Adrenal gland (tissue), 12 donors: ENCODE measurements around the gene SWT1. TPM values are rescaled to one million over a fixed set of nuclear protein-coding genes. Genes with fewer than 3 reads are reported as not detected.
A peak's percentile ranks its signal among the peaks of the same experiment; 100 is the strongest.
"Not testable (repeated sequence)": the region's sequence is repeated elsewhere in the genome, so short reads cannot be mapped to it uniquely, and the experiment has no call there.

ENCODE experiments used
- DNase-seq, 7 donors: peaks; one replicate each; pipeline ENCODE4 v3.0.0-alpha.2; 2019 to 2020
- H3K27ac ChIP-seq, 5 donors: fragments of 200-600 bp; sonication (generic) in 4 of 5; 1 replicate in 3 of 5; 2 replicates in 2 of 5; pipeline versions ENCODE4 v1.5.1 to v1.8.0; 2016 to 2020; ENCODE audit warnings: mild to moderate bottlenecking in 1 of 5
- H3K27me3 ChIP-seq: fragments of 200-600 bp; 2 replicates; pipeline ENCODE4 v1.8.0; 2021
- H3K36me3 ChIP-seq, 2 donors: fragments of 200-600 bp; replicated peaks in 1 of 2; 1 replicate in 1 of 2; 2 replicates in 1 of 2; pipeline versions ENCODE4 v1.5.1 to v1.8.0; 2018 to 2022
- H3K4me1 ChIP-seq, 2 donors: fragments of 200-600 bp; replicated peaks in 1 of 2; 1 replicate in 1 of 2; 2 replicates in 1 of 2; pipeline versions ENCODE4 v1.5.1 to v1.8.0; 2018 to 2021
- H3K4me3 ChIP-seq, 4 donors: fragments of 200-600 bp; sonication (generic) in 3 of 4; one replicate each; pipeline ENCODE4 v1.5.1; 2016 to 2018
- H3K9me3 ChIP-seq, 3 donors: fragments of 200-600 bp; sonication (generic) in 1 of 3; replicated peaks in 1 of 3; 1 replicate in 2 of 3; 2 replicates in 1 of 3; pipeline versions ENCODE4 v1.5.1 to v1.8.0; 2016 to 2021
- POLR2A ChIP-seq, 2 donors: fragments of 450-650 bp; IDR thresholded peaks; one replicate each; pipeline ENCODE4 v1.6.1; 2017; ENCODE audit warnings: antibody characterized with exemption in 2 of 2, mild to moderate bottlenecking in 2 of 2, moderate library complexity in 1 of 2
- WGBS, 4 donors: extraction: QIAGEN DNeasy Blood & Tissue Kit in 2 of 4; methylation state at CpG; one replicate each; pipeline versions ENCODE4 v1.1.5 to v1.1.7; 2013 to 2017; 5-methylcytosine and 5-hydroxymethylcytosine counted together
- intact Hi-C, 2 donors: fragments of 100-400 bp; cut with DNase I; formaldehyde crosslinking; loops; one replicate each; pipeline versions ENCODE4 v1.14.1 to v1.15.0; 2022 to 2023
- polyA plus RNA-seq, 3 donors: library from polyadenylated mRNA; stranded (reverse); fragments of 200-250 nt in 2 of 3; fragments of 350-450 nt in 1 of 3; fragmentation: Illumina TruSeq in 1 of 3; extraction: RNeasy Lipid Tissue Mini Kit (QIAGEN cat#74804) in 1 of 3; gene quantifications; one replicate each; pipeline ENCODE4 v1.2.3, GENCODE V29; 2013 to 2014
- total RNA-seq, 9 donors: library from RNA; depleted of rRNA in 4 of 9; stranded (reverse); fragments of >200 nt in 4 of 9; fragments of 120-200 nt in 1 of 9; fragmentation: NEBNext Ultra II Directional in 1 of 9; extraction: Animal tissue kit (Norgen Biotek cat#: 25700) in 1 of 9; gene quantifications; one replicate each; pipeline versions ENCODE4 v1.1.0 to v1.2.4, GENCODE V29; 2013 to 2023
- TF ChIP-seq, protein P1 (sequence below), 6 experiments: fragments of 450-650 bp in 4 of 6; fragments of 200-600 bp in 2 of 6; sonication (generic) in 1 of 6; IDR thresholded peaks; 1 replicate in 5 of 6; 2 replicates in 1 of 6; pipeline versions ENCODE4 v1.5.1 to v1.8.0; 2016 to 2021; ENCODE audit warnings: antibody characterized with exemption in 6 of 6, mild to moderate bottlenecking in 2 of 6, moderate library complexity in 1 of 6
- donor health status: healthy with polysubstance abuse.
- donor health status: Bipolar disorder and iron deficiency.
- donor health status: DM: yes; HTN: yes; CAD: no.
- donor health status: DM: no; HTN: no; CAD: no.
- donor health status: DM: no; HTN: no; CAD: no.
- donor health status: DM: yes; HTN: yes; CAD: no.

Gene SWT1
- total and polyA plus RNA-seq, 12 donors, result 1.9 to 11.0 (median 5.6) TPM

DNA sequence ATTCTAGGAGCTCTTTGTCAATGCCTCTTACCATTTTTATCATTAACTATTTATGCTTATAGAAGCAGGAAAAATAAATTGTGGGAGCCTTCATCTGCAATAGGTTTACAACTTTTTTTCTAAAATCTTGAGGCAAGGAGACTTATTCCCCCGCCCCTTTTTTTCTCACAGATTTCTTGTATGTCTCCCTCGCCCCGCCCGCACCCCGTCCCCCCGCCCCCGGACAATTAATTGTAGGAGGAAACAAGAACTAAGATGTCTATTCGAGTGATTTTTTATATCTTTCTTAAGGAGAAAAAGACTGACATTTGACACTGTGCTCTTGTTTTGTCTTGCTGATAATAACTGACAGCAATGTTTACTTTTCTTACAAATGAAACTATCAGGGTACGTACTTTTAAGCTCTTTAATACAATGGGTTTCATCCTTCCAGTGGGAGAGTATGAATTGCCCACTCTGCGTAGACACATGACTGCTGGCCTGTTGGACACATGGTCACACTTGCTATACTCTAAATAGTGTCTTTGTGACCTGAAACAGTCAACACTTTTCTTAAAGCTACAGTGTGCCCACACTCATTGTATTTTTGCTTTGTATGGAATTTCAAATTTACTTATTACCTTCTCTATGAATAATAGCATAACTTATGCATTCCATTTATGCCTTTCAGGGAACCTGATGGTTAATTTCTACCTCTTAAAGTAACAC, 161.6 kb downstream of the SWT1 start:
- peaks cover 12 to 28% of the 10 kb centered on the region in 2 donors for H3K4me1 ChIP-seq
- no peak for DNase-seq
- H3K27ac ChIP-seq, result peak overlapping the region in 2 of 5 donors; percentile 94 to 98
- no peaks in the 10 kb centered on the region for H3K9me3 ChIP-seq
- H3K4me3 ChIP-seq, result peak overlapping the region in 1 of 4 donors; percentile 88
- H3K36me3 ChIP-seq, result no peaks in the 10 kb centered on the region
- H3K27me3 ChIP-seq, result no peaks in the 10 kb centered on the region
- intact Hi-C loops, result loop anchor here in 1 of 2 donors (10.0 kb wide), 1 partner anchor 356 kb away; no protein-coding TSS in a partner anchor
- WGBS, 4 donors, result 71 to 83% (median 74%) methylated on average over 10 of the region's 10 CpGs
- TF ChIP-seq, protein P1, sequence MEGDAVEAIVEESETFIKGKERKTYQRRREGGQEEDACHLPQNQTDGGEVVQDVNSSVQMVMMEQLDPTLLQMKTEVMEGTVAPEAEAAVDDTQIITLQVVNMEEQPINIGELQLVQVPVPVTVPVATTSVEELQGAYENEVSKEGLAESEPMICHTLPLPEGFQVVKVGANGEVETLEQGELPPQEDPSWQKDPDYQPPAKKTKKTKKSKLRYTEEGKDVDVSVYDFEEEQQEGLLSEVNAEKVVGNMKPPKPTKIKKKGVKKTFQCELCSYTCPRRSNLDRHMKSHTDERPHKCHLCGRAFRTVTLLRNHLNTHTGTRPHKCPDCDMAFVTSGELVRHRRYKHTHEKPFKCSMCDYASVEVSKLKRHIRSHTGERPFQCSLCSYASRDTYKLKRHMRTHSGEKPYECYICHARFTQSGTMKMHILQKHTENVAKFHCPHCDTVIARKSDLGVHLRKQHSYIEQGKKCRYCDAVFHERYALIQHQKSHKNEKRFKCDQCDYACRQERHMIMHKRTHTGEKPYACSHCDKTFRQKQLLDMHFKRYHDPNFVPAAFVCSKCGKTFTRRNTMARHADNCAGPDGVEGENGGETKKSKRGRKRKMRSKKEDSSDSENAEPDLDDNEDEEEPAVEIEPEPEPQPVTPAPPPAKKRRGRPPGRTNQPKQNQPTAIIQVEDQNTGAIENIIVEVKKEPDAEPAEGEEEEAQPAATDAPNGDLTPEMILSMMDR (IDR thresholded peaks at IDR 0.05), result no peak
- no peak for TF ChIP-seq POLR2A (IDR thresholded peaks at IDR 0.05)

DNA sequence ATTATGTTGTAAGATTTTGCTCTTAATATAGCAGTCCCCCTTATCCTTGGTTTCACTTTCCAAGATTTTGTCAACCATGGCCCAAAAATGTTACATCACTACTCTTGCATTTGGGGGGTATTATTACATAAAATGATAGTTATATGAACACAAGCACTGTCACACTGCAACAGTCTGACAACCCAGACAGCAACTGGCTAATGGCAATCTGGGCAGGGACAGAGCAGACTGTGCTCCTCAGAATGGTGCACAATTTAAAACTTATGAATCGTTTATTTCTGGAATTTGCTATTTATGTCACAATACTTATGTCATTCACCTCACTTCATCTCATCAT, 162.1 kb downstream of the SWT1 start:
- no peak for DNase-seq
- Histone ChIP-seq H3K4me1 (peaks cover 10 to 23% of the 10 kb centered on the region in 2 donors), H3K9me3 (no peaks in the 10 kb centered on the region), H3K36me3 (no peaks in the 10 kb centered on the region), H3K4me3 (no peak overlapping the region), H3K27ac (no peak overlapping the region), H3K27me3 (no peaks in the 10 kb centered on the region)
- WGBS, 4 donors, result 67 to 80% (median 68%) methylated on average over 1 of the region's 1 CpG
- intact Hi-C loops, result loop anchor here in 1 of 2 donors (10.0 kb wide), 1 partner anchor 356 kb away; no protein-coding TSS in a partner anchor
- TF ChIP-seq, protein P1 (IDR thresholded peaks at IDR 0.05), result no peak
- TF ChIP-seq POLR2A (IDR thresholded peaks at IDR 0.05), result no peak

DNA sequence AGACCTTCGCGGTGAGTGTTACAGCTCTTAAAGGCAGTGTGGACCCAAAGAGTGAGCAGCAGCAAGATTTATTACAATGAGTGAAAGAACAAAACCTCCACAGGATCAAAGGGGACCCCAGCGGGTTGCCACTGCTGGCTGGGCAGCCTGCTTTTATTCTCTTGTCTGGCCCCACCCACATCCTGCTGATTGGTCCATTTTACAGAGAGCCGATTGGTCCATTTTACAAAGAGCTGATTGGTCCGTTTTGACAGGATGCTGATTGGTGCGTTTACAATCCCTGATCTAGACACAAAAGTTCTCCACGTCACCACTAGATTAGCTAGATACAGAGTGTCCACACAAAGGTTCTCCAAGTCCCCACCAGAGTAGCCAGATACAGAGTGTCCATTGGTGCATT, 164.1 kb downstream of the SWT1 start:
- H3K9me3 ChIP-seq, H3K4me1 ChIP-seq, DNase-seq, H3K27ac ChIP-seq, intact Hi-C loops, H3K36me3 ChIP-seq, H3K27me3 ChIP-seq, H3K4me3 ChIP-seq: not testable (repeated sequence)
- 95 to 97% (median 97%) methylated on average over 7 of the region's 7 CpGs for WGBS, 4 donors

DNA sequence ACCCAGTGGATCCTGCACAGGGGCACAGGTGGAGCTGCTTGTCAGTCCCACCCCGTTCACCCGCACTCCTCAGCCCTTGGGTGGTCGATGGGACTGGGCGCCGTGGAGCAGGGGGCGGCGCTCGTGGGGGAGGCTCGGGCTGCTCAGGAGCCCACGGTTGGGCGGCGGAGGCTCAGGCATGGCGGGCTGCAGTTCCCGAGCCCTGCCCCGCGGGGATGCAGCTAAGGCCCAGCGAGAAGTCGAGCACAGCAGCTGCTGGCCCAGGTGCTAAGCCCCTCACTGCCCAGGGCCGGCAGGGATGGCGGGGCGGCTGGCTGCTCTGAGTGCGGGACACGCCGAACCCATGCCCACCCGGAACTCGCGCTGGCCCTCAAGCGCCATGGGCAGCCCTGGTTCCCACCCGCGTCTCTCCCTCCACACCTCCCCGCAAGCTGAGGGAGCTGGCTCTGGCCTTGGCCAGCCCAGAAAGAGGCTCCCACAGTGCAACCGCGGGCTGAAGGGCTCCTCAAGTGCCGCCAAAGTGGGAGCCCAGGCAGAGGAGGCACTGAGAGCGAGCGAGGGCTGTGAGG, 164.8 kb downstream of the SWT1 start:
- WGBS, 4 donors, result 95 to 100% (median 98%) methylated on average over 9 to 36 of the region's 36 CpGs
- H3K36me3 ChIP-seq, intact Hi-C loops, DNase-seq, H3K4me1 ChIP-seq, H3K4me3 ChIP-seq, H3K27ac ChIP-seq, H3K9me3 ChIP-seq, H3K27me3 ChIP-seq: not testable (repeated sequence)

DNA sequence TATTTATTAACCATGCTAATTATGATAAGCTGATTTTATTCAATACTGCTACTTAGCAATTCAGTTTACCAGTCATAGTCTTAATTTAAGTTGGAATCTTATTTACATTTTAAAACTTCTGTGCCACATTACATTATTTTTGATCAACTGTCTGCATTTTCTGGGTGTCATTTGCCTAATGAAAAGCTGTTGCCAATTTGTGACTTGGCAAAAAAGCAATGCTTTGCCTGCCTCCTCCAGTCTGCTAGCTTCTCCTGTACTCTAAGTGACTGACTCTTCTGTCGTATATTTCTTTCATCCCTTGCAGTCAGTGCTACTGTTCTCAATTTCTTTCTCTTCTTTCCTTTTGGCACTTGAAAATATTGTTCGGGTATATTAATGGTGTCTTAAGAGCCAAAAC, 165.7 kb downstream of the SWT1 start:
- H3K9me3 ChIP-seq, result no peaks in the 10 kb centered on the region
- H3K4me1 ChIP-seq, result peaks cover 0 to 6% of the 10 kb centered on the region in 2 donors
- TF ChIP-seq POLR2A (IDR thresholded peaks at IDR 0.05), result no peak
- TF ChIP-seq, protein P1 (IDR thresholded peaks at IDR 0.05), result no peak
- no peak for DNase-seq
- no peak overlapping the region for H3K4me3 ChIP-seq
- no peak overlapping the region for H3K27ac ChIP-seq
- intact Hi-C loops, result no loop called here
- no peaks in the 10 kb centered on the region for H3K27me3 ChIP-seq
- WGBS, 4 donors, result 71 to 84% (median 74%) methylated on average over 2 of the region's 2 CpGs
- no peaks in the 10 kb centered on the region for H3K36me3 ChIP-seq
